GM18907 (cell line): Measurements from ENCODE around the gene TMEM184A.
"Not testable (repeated sequence)": the region's sequence is repeated elsewhere in the genome, so short reads cannot be mapped to it uniquely, and the experiment has no call there.

ENCODE experiments used
- ATAC-seq: cut with Tn5 transposase; IDR thresholded peaks from one replicate; pipeline ENCODE4 v1.9.1; 2021; ENCODE audit warnings: mild to moderate bottlenecking, moderate library complexity; ENCODE audit not compliant: unreplicated experiment

The TMEM184A gene

DNA sequence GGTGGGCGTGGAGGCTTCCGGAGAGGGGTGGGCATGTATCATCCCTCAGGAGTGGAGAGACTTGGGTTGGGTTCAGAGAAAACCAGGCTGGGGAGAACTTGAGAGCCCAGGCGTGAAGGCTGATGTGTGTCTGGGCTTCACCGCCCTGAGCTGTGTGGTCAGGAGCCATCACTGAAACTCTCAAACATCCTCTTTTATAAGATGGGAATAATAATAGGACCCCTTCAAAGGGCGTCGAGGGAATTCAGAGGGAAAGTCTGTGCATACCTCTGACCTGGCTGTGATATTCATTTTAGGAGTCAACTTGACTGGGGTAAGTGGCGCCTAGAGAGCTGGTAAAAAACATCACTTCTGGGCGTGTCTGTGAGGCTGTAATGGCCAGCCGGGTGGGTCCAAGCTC is 34.9 kb upstream of the TMEM184A start:
- no peak for ATAC-seq

DNA sequence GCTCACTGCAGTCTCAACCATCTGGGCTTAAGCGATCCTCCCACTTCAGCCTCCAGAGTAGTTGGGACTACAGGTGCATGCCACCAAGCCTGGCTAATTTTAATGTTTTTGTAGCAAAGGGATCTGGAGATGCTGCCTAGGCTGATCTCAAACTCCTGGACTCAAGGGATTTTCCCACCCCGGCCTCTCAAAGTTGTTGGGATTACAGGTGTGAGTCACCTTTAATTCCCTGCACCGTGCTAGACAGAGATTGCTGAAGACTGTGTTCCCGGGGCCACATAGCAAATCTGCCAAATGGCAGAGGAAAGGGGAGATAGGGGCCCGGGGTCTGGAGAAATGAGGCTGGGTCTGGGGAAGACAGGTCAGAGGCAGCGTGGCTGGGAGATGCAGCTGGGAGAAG is 34.5 kb upstream of the TMEM184A start:
- ATAC-seq: no peak

DNA sequence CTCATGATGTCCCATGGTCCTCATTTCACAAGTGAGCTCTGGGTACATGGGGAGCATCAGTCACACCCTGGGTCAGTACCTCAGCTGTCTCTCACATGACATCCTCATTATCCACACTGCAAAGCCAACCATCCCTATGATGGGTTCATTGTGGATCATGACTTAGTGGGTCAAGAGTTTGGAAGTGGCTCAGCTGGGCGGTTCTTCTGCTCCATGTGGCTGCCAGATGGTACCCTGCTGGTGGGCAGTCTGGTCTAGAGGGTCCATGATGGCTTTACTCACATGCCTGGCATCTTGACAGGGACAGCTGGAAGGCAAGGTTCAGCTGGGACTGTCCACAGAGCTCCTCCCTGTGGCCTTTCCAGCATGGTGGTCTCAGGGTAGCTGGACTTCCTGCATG is 33.0 kb upstream of the TMEM184A start:
- ATAC-seq: no peak

DNA sequence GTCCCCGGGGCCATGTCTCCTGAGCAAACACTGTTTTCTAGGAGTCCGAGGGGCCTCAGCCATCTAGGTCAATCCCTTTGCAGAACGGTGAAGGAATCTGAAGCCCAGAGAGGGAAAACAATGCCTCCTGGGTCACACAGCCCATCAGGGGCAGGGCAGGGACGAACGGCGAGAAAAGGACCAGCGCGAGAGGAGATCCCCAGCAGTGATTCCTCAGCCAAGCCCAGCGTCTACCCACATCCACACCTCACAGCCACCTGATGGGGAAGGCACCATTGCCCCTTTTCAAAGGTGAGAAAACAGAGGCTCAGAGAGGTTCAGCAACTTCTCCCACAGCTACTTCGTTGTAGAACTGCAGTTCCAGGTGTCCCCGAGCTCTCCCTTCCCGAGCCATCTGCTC is 31.7 kb upstream of the TMEM184A start:
- ATAC-seq: no peak

DNA sequence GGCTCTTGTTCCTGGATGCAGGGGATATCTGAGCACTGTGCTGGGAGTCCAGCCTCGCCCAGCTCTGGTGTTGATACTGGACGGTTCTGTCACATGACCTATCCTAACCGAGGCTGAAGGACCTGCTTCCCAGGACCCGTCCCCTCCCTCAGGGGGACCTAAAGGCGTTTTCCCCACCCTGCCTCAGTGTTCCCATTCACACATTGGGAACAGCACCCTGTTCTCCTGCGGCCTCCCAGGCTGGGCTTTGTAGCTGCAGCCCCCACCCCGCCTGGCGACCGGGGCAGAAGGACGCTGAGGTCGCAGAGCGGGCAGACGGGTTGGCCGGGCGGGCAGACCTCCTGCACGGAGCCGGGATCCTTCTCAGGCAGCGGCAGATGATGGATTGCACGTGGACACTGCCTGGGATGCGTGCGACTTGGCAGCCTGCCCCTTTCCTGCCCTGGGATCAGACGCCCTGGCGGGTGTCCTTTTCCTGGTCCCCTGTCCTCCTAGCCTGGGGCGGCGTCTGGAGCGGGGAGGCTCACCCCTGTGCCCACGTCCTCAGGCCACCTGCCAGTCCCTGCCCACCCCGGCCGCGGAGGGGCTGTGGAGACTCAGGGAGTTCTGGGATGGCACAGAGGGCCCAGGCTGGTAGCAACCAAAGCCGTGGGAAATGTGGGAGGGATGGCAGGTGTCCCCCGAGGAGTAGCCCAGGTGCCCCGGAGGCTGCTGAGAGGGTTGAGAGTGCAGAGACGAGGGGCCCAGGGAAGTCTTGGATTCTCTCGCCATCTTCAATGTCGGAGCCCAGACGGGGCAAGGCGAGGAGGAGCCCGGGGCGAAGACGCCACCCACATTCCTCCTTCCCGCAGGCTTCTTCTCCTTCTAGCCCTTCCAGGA is 31.1 kb upstream of the TMEM184A start:
- no peak for ATAC-seq

DNA sequence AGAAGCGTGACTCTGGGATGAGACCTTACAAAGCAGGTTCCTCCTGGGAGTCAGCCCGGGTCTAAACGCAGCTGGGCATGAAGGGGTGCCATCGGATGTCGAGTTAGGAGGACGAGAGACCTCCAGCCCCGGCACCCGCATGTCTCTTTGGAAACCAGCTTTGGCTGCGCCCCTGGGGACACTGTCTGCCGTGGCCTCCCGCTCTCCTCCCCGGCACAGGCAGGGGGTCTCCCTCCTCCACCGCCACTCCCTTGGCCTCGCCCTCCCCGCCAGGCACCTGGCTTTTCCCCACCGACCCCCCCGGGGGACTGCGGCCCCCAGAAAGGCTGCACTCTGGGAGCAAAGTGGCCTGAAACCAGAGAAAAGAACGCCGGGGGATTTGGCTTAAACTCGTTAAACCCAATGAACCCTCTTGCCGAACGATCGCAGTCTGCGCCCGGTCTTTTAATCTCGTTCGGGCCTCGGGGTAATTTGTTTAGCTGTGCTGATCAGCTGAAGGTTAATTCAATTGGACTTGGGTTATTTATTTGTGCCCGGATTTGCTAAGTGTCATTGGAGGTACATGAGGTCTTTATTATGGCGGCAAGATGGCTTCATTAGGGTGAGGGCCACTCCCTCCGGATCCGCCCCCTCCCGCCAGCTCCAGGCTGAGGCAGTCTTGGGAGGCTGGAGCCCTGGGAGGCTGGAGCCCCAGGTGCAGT is 30.3 kb upstream of the TMEM184A start:
- no peak for ATAC-seq

DNA sequence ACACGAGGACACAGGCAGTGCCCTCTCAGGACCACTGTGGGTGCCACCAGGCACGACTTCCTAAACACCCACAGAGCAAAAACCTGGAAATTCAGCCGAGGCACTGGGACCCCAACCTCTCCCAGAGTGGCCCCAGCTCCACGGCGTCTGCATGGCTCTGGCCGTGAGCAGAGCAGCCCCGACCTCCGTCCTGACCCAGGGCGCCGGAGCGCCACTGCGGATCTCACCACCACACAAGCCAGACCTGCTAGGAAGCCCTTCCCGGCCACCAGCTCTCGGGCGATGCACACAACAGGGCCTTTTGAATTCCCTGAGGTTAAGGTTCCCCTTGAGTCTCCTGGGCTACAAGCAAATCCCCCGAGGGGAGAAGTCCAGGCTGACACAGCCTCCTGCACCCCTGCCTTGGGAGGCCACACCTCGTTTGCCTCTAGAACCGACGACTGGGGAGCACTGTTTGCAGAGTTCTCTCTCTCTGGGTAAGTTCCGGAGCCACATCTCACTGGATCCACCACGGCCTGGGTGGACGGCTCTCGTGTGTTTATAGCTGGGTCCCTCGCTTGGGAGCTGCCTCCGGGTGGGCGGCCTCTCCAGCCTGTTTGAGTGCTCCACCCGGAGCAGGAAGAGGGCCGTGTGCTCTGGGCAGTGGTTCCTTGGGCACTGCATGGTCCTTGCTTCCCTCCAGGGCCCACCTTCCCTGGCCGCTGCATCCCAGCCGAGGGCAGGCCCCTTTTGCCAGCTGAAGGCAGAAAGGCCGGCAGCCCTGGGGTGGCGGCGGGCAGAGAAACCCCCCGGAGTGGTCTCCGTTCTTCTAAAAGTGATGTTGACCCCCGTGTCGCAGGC is 29.4 kb upstream of the TMEM184A start:
- no peak for ATAC-seq

DNA sequence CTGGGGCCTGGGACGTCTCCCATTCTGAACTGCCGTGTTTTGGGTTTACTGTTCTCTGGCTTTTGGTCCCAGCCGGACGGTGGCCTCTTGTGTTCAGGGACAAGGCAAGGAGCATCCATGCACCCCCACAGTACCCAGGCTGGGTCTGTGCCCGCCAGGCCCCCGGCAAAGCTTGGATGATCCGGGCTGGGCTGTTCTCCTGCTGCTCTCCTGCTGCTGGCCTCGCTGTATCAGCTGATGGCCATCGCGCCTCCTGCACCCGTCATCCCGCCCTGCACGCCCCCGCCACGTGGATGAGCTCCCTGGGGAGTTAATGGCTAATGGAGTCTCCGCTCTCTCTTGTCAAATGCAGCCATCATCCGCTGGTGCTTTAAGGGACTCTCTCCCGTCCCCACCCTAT is 28.7 kb upstream of the TMEM184A start:
- no peak for ATAC-seq

DNA sequence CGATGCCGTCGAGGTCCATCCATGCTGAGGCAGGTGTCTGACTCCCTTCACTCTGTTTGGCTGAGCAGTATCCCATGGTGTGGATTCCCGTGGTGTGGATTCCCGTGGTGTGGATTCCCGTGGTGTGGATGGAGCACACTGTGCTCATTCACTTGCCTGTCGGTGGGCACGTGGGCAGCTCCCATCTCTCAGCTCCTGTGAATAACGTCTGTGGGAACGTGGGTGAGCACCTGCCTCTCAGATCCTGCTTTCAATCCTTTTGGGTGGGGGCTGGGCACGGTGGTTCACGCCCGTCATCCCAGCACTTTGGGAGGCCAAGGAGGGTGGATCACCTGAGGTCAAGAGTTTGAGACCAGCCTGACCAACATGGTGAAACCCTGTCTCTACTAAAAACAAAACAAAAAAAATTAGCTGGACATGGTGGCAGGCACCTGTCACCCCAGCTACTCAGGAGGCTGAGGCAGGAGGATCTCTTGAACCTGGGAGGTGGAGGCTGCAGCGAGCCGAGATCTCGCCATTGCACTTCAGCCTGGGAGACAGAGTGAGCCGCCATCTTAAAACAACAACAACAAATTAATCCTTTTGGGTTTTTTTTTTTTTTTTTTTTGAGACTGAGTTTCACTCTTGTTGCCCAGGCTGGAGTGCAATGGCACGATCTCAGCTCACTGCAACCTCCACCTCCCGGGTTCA is 27.4 kb upstream of the TMEM184A start:
- not testable (repeated sequence) for ATAC-seq

DNA sequence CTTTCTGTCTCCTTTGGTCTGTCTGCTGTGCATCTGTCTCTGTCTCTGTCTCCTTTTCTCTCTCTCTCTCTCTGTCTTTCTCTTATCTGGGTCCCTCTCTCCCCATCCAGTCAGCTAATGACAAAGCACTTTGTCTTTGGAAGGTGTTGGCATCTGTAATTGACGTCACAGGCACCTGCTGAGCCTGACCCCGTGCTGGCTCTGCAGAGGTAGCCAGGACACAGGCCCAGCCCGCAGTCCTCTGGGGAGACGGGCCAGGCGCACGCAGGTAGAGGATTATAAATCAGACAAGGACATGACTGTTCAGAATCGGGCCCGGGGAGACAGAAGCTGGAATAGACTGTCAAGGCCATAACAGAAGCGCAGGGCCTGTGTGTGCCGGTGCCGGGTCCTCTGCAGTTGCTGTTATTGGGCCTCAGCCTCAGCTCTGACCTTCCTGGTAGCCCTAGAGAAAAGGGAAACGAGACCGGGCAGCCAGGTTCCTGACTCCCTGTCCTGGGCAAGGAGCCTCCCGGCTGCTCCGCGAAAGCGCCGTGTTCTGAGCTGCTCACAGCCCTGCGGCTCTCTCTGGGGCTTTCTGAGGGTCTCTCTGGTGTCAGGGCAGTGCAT is 24.5 kb upstream of the TMEM184A start:
- ATAC-seq: no peak

DNA sequence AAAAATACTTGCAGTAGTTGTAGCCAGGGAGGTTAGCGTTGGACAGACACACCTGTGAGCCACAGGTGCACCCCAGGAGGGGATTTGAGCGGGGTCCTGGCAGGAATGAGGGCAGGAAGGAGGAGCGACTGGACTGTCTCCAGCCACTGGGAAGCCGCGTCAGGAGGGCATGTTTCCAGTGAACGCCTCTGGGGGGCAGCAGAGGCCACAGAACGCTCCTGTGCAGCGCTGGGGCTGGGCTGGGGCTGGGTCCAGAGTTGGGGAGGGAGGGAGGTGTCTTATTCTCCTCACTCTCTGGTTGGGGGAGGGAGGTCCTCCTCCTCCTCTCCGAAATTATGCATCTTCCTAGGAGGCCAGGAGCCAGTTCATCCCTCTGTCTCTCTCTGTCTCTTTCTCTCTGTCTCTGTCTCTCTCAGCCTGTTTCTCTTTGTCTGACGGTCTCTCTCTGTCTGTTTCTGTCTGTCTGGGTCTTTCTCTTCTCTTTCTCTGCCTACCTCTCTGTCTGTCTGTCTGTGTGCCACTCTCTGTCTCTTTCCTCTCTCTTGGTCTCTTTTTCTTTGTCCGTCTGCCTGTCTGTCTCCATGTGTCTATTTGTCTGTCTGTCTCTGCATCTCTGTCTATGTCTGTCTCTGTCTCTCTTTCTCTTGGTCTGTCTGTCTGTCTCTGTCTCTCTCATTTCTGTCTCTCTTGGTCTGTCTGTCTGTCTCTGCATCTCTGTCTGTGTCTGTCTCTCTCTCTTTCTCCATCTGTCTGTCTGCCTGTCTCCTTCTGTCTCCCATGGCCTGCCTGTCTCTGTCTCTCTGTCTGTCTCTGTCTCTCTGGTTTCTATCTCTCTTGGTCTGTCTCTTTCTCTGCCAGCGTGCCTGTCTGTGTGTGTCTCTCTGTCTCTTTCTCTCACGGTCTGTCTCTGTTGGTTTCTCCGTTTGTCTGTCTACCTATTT is 23.7 kb upstream of the TMEM184A start:
- peak; percentile 51 for ATAC-seq

DNA sequence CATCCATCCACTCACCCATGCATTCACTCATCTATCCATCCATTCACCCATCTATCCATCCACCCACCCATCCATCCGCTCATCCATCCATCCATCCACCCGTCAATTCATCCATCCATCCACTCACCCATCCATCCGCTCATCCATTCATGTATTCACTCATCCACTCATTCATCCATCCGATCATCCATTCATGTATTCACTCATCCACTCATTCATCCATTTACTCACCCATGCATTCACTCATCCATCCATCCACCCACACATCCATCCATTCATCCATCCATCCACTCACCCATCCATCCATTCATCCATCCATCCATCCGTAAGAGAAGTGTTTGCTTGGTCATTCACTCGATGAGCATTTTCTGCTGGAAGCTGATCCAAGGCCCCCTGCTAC is 22.5 kb upstream of the TMEM184A start:
- ATAC-seq: no peak

DNA sequence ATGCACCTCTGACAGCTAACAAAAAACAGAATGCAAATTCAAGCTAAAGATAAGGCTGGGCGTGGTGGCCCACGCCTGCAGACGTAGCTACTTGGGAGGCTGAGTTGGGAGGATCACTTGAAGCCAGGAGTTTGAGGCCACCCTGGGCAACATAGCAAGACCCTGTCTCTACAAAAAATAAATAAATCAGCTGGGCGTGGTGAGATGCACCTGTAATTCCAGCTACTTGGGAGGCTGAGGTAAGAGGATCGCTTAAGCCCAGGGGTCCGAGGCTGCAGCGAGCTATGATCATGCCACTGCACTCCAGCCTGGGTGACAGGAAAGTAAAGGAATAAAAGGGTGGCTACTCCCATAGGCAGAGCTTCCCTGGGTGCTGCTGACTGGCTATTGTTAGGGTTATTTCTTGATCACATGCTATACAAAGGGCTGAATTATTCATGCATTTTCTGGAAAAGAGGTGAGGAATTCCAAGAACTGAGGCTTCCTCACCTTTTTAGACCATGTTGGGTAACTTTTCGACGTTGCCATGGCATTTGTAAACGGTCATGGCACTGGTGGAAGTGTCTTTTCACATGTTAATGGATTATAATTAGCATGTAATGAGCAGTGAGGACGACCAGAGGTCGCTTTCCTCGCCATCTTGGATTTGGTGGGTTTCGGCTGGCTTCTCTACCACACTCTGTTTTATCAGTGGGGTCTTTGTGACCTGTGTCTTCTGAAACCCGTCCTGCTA is 20.7 kb upstream of the TMEM184A start:
- no peak for ATAC-seq

DNA sequence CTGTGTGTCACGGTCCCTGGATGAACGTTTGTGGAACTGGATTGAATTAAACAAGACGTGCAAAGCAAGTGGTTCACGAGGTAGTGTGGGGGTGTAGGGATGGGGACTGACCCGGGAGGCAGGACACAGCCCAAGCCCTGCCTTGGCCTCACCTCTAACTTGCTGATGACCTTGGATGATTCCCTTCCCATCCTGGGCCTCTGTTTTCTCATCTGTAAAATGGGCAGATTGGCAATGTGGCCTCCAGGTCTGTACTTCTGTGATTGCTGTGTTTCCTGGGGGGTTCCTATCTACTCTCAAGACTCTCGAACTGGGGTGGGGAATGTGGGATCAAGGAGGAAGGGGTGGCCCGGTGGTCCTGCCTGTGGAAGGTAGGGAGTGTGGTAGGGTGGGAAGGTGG is 19.8 kb upstream of the TMEM184A start:
- ATAC-seq: no peak

DNA sequence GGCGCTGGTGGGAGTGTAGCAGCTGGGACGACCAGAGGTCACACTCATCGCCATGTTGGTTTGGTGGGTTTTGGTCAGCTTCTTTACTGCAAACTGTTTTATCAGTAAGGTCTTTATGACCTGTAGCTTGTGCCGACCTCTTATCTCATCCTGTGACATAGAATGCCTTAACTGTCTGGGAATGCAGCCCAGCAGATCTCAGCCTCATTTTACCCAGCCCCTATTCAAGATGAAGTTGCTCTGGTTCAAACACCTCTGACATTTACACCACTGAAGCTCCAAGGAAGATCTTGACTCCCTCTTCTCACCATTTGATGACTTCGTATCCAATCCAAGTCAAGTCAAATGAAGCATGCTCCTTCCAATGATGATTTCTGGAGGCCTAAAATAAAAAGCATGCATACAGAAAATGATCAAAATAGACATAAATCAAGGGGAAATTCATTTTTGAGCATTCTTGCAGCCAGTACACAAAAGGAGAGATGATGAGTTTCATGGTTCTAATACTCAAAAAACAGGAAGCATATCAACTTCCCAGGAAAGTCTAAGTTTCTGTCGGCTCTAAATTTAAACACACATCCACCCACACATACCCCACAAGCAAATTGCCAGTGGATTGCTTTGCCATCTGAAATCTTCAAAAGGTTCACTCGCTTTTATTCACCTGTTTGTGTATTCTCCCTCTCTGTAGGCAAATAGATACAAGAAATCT is 16.3 kb upstream of the TMEM184A start:
- no peak for ATAC-seq

DNA sequence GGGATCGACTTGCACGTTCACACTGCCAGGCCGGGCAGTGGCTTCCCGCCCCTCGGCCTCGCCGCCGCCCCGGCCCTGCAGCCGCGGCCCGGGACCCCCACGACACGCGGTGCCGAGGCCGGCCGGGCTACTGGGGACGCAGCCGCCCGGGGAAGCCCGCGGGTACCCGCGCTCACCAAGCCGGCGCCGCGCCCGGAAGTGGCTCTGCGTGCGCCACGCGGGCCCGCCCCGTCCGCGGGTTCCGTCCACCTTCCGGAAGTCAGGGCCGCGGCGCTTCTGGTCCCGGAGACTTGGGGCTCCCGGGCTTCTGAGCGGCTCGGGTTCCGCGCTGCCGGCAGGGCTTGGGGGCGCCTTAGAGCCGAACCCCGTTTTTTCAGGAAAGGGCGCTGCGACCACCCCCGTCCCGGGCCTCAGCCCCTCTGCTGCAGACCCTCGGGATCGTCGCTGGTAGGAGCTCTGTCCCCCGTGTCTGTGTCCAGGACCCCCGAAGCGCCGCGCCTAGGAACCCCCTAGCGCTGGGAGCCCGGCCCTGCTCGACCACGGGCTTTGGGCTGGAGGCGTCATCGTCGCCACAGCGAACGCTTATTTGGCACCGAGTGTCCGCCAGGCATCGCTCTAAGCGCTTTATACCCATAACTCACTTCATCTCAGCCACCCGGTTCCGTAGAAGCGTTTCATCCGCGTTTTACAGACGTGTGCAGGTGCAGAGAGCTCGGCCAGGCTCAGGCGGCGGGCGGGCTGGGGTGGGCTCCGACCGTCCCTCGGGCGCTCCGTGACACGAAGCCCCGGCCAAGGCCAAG is 14.0 kb upstream of the TMEM184A start, which contains the start of gene PSMG3:
PSMG3 (minus strand) TSS at position 200 of the 800 bp plus-strand sequence. CDS start 693 bp downstream, outside the sequence.
- peak; percentile 83 for ATAC-seq

DNA sequence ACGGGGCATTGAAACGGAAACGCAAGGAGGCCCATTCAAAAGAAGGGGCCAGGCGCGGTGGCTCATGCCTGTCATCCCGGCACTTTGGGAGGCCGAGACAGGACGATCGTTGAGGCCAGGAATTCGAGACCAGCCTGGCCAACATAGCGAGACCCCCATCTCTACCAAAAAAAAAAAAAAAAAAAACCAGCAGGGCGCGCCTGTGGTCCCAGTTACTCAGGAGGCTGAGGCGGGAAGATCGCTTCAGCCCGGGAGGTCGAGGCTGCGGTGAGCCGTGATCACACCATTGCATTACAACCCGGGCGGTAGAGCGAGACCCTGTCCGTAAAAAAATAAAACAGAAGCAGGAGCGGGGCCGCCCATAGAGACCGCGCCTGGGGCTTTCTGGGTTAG is 13.4 kb upstream of the TMEM184A start:
- ATAC-seq: peak; percentile 24
